Thymus (tissue), 11 donors: ENCODE measurements around the gene VAC14. TPM values are rescaled to one million over a fixed set of nuclear protein-coding genes. Genes with fewer than 3 reads are reported as not detected.

ENCODE experiments used
- DNase-seq, 9 donors: peaks; one replicate each; pipeline ENCODE4 v3.0.0-alpha.2; 2013; ENCODE audit warnings: low spot score in 9 of 9, low read depth in 6 of 9, missing footprints in 1 of 9
- H3K27ac ChIP-seq, 2 donors: one replicate each; pipeline ENCODE4 v1.5.1; 2013; ENCODE audit warnings: control low read depth in 1 of 2, low read depth in 1 of 2, low read length in 1 of 2, mild to moderate bottlenecking in 1 of 2, moderate library complexity in 1 of 2
- H3K27me3 ChIP-seq, 2 donors: one replicate each; pipeline ENCODE4 v1.5.1; 2013; ENCODE audit warnings: low read length in 1 of 2; ENCODE audit not compliant: control insufficient read depth in 2 of 2, insufficient read depth in 1 of 2
- H3K36me3 ChIP-seq, 2 donors: one replicate each; pipeline ENCODE4 v1.5.1; 2013; ENCODE audit warnings: low read length in 1 of 2, mild to moderate bottlenecking in 1 of 2, moderate library complexity in 1 of 2; ENCODE audit not compliant: control insufficient read depth in 2 of 2, insufficient read depth in 2 of 2
- H3K4me1 ChIP-seq, 2 donors: one replicate each; pipeline ENCODE4 v1.5.1; 2013; ENCODE audit warnings: low read length in 2 of 2; ENCODE audit not compliant: control insufficient read depth in 2 of 2, insufficient read depth in 2 of 2
- H3K4me3 ChIP-seq, 2 donors: one replicate each; pipeline ENCODE4 v1.5.1; 2013; ENCODE audit warnings: low read length in 2 of 2, control low read depth in 1 of 2, mild to moderate bottlenecking in 1 of 2
- H3K9me3 ChIP-seq, 2 donors: one replicate each; pipeline ENCODE4 v1.5.1; 2013; ENCODE audit warnings: low read length in 1 of 2, mild to moderate bottlenecking in 1 of 2; ENCODE audit not compliant: control insufficient read depth in 2 of 2, insufficient read depth in 1 of 2
- WGBS: extraction: QIAGEN DNeasy Blood & Tissue Kit; methylation state at CpG from one replicate; pipeline ENCODE4 v1.1.7; 2013; 5-methylcytosine and 5-hydroxymethylcytosine counted together
- polyA plus RNA-seq: library from polyadenylated mRNA; stranded (reverse); fragments of 200-250 nt; gene quantifications from one replicate; pipeline ENCODE4 v1.2.3, GENCODE V29; 2013
- total RNA-seq: library from RNA; stranded (reverse); fragments of 120-200 nt; gene quantifications from one replicate; pipeline ENCODE4 v1.2.4, GENCODE V29; 2013
- donor health status: healthy.

VAC14 gene
- total and polyA plus RNA-seq, 2 donors, result 28.7 to 33.1 TPM

GRCh38 chr16:70663524-70664324, 137.2 kb downstream of the VAC14 start:
- Histone ChIP-seq H3K27me3 (no peaks in the 10 kb centered on the region), H3K27ac (no peak overlapping the region), H3K36me3 (peaks cover 59 to 60% of the 10 kb centered on the region in 2 donors), H3K4me3 (no peak overlapping the region), H3K9me3 (no peaks in the 10 kb centered on the region), H3K4me1 (no peaks in the 10 kb centered on the region)
- 98% methylated on average over 56 of the region's 56 CpGs for WGBS
- no peak for DNase-seq

GRCh38 chr16:70662991-70663523, 137.9 kb downstream of the VAC14 start:
- H3K27ac ChIP-seq, result peak overlapping the region in 1 of 2 donors; percentile 25
- 91% methylated on average over 13 of the region's 13 CpGs for WGBS
- no peaks in the 10 kb centered on the region for H3K9me3 ChIP-seq
- no peak overlapping the region for H3K4me3 ChIP-seq
- DNase-seq, result no peak
- peaks cover 53% of the 10 kb centered on the region in 2 donors for H3K36me3 ChIP-seq
- H3K27me3 ChIP-seq, result no peaks in the 10 kb centered on the region
- no peaks in the 10 kb centered on the region for H3K4me1 ChIP-seq

- no peak overlapping the region for H3K4me3 ChIP-seq
- no peaks in the 10 kb centered on the region for H3K27me3 ChIP-seq
- no peak for DNase-seq
- 87% methylated on average over 21 of the region's 21 CpGs for WGBS
- H3K4me1 ChIP-seq, result no peaks in the 10 kb centered on the region
- H3K36me3 ChIP-seq, result peaks cover 47 to 48% of the 10 kb centered on the region in 2 donors
- no peak overlapping the region for H3K27ac ChIP-seq
- no peaks in the 10 kb centered on the region for H3K9me3 ChIP-seq
Measured at GRCh38 chr16:70661918-70662641, 138.9 kb downstream of the VAC14 start.

- Histone ChIP-seq H3K27me3 (no peaks in the 10 kb centered on the region), H3K4me1 (no peaks in the 10 kb centered on the region), H3K36me3 (peaks cover 41 to 45% of the 10 kb centered on the region in 2 donors), H3K27ac (no peak overlapping the region), H3K4me3 (no peak overlapping the region), H3K9me3 (no peaks in the 10 kb centered on the region)
- no peak for DNase-seq
- WGBS, result 94% methylated on average over 17 of the region's 17 CpGs
Measured at GRCh38 chr16:70661534-70661917, 139.4 kb downstream of the VAC14 start.

GRCh38 chr16:70660672-70661350, 140.1 kb downstream of the VAC14 start:
- Histone ChIP-seq H3K4me3 (no peak overlapping the region), H3K27ac (no peak overlapping the region), H3K36me3 (peaks cover 34 to 38% of the 10 kb centered on the region in 2 donors), H3K27me3 (no peaks in the 10 kb centered on the region), H3K9me3 (no peaks in the 10 kb centered on the region), H3K4me1 (no peaks in the 10 kb centered on the region)
- WGBS, result 89% methylated on average over 7 of the region's 7 CpGs
- DNase-seq, result no peak

- peaks cover 27 to 31% of the 10 kb centered on the region in 2 donors for H3K36me3 ChIP-seq
- no peak overlapping the region for H3K27ac ChIP-seq
- WGBS, result 87% methylated on average over 16 of the region's 16 CpGs
- no peaks in the 10 kb centered on the region for H3K4me1 ChIP-seq
- no peak overlapping the region for H3K4me3 ChIP-seq
- no peak for DNase-seq
- no peaks in the 10 kb centered on the region for H3K27me3 ChIP-seq
- H3K9me3 ChIP-seq, result no peaks in the 10 kb centered on the region
Measured at GRCh38 chr16:70659953-70660671, 140.8 kb downstream of the VAC14 start.

GRCh38 chr16:70659546-70659945, 141.4 kb downstream of the VAC14 start:
- 96% methylated on average over 12 of the region's 12 CpGs for WGBS
- Histone ChIP-seq H3K36me3 (peaks cover 22 to 25% of the 10 kb centered on the region in 2 donors), H3K4me3 (no peak overlapping the region), H3K4me1 (no peaks in the 10 kb centered on the region), H3K27ac (no peak overlapping the region), H3K9me3 (no peaks in the 10 kb centered on the region), H3K27me3 (no peaks in the 10 kb centered on the region)
- DNase-seq, result no peak

GRCh38 chr16:70658921-70659320, 142.0 kb downstream of the VAC14 start:
- Histone ChIP-seq H3K27me3 (no peaks in the 10 kb centered on the region), H3K36me3 (peaks cover 16 to 19% of the 10 kb centered on the region in 2 donors), H3K4me3 (no peak overlapping the region), H3K27ac (no peak overlapping the region), H3K4me1 (peaks cover 0 to 3% of the 10 kb centered on the region in 2 donors), H3K9me3 (no peaks in the 10 kb centered on the region)
- no peak for DNase-seq
- 95% methylated on average over 5 of the region's 5 CpGs for WGBS
